Right renal cortex interstitium (tissue), 3 donors: ENCODE results near the gene SUPT7L. TPM values are rescaled to one million over a fixed set of nuclear protein-coding genes. Genes with fewer than 3 reads are reported as not detected.
A peak's percentile ranks its signal among the peaks of the same experiment; 100 is the strongest.

Source experiments
- DNase-seq, 3 donors: peaks; one replicate each; pipeline ENCODE4 v3.0.0-alpha.2; 2013; ENCODE audit warnings: low read depth in 3 of 3, low spot score in 2 of 3
- polyA plus RNA-seq, 3 donors: library from polyadenylated mRNA; unstranded; fragments of 120-200 nt; gene quantifications; one replicate each; pipeline ENCODE4 v1.2.1, GENCODE V29; 2013; ENCODE audit not compliant: insufficient read length in 3 of 3

The SUPT7L gene
- polyA plus RNA-seq, result 10 to 100 TPM; 51.1 to 57.4 (median 53.9) TPM

- DNase-seq, result peak; percentile 74 to 92 (median 78)
Observed at GRCh38 chr2:27663285-27664153, at the start of gene SUPT7L, which contains the start of gene SLC4A1AP. TSS of gene SUPT7L (minus strand) at chr2:27663614. CDS start at chr2:27662192, 1,422 bp downstream. TSS of gene SLC4A1AP (plus strand) at chr2:27663889. CDS start at chr2:27663915, 26 bp downstream.

GRCh38 chr2:27713201-27713600 lies 49.8 kb upstream of the SUPT7L start:
- no peak for DNase-seq

GRCh38 chr2:27712522-27712921 lies 49.1 kb upstream of the SUPT7L start:
- no peak for DNase-seq

GRCh38 chr2:27711804-27712203 lies 48.4 kb upstream of the SUPT7L start:
- DNase-seq, result no peak

- DNase-seq, result no peak
Observed at GRCh38 chr2:27710640-27711430, 47.4 kb upstream of the SUPT7L start.

GRCh38 chr2:27709960-27710575 lies 46.7 kb upstream of the SUPT7L start:
- no peak for DNase-seq

GRCh38 chr2:27709326-27709725 lies 45.9 kb upstream of the SUPT7L start:
- DNase-seq, result no peak

GRCh38 chr2:27708666-27709065 lies 45.3 kb upstream of the SUPT7L start:
- DNase-seq, result no peak

- no peak for DNase-seq
Observed at GRCh38 chr2:27708257-27708654, 44.8 kb upstream of the SUPT7L start.

- no peak for DNase-seq
Observed at GRCh38 chr2:27707462-27708256, 44.2 kb upstream of the SUPT7L start.

- no peak for DNase-seq
Observed at GRCh38 chr2:27705851-27706622, 42.6 kb upstream of the SUPT7L start.

GRCh38 chr2:27704342-27704876 lies 41.0 kb upstream of the SUPT7L start:
- DNase-seq, result no peak

GRCh38 chr2:27703638-27704341 lies 40.4 kb upstream of the SUPT7L start:
- peak; percentile 77 to 83 (median 80) for DNase-seq

- no peak for DNase-seq
Observed at GRCh38 chr2:27702302-27702701, 38.9 kb upstream of the SUPT7L start.

GRCh38 chr2:27701676-27702075 lies 38.3 kb upstream of the SUPT7L start:
- DNase-seq, result no peak

GRCh38 chr2:27697660-27698059 lies 34.2 kb upstream of the SUPT7L start:
- no peak for DNase-seq

GRCh38 chr2:27690052-27690451 lies 26.6 kb upstream of the SUPT7L start:
- no peak for DNase-seq

- DNase-seq, result no peak
Observed at GRCh38 chr2:27689424-27689823, 26.0 kb upstream of the SUPT7L start.

GRCh38 chr2:27687232-27687631 lies 23.8 kb upstream of the SUPT7L start:
- DNase-seq, result no peak
